SHP77 (cell line): Measurements from ENCODE around the gene COL8A2.
A peak's percentile ranks its signal among the peaks of the same experiment; 100 is the strongest.

Experiments used
- DNase-seq, 2 experiments: peaks; one replicate each; lab custom pipeline; 2025; lab: John Stamatoyannopoulos, UW

COL8A2 gene

DNA sequence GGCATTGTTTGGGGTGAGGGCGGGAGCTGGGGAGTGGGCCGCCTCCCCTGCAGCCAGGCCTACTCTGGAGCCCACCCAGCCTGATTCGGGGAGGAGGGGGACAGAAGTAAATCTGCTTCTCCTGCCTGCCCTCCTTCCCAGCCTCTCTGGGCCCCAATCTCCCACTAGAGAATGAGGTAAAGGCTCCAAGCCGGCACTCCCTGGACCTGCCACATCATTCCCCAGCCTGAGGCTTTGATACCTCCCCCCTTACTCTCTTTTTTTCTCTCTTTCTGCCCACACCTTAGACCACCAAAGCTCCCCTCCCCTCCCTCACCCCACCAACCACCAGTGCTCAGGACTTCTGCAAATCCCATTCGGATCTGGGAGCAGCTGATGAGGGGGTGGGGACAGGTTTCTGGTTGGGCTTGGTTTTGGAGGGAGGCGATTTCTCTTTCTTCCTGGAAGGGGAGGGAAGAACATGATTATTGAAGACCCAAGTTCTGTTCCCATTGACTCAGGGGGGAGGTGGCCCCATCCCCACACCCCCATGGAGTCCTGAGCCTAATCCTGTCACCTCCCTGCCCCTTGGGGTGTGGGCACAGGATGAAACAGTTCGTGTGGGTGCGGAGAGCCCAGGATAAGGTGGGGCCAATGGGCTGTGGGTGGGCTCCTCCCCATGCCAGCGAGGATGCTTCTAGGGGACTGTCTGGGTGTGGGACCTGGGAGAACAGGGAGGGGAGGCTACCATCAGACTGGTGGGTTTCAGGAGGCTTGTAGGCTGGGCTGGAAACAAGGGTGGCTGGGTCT, 32.3 kb upstream of the COL8A2 start:
- peak in 1 of 2 experiments; percentile 30 for DNase-seq

DNA sequence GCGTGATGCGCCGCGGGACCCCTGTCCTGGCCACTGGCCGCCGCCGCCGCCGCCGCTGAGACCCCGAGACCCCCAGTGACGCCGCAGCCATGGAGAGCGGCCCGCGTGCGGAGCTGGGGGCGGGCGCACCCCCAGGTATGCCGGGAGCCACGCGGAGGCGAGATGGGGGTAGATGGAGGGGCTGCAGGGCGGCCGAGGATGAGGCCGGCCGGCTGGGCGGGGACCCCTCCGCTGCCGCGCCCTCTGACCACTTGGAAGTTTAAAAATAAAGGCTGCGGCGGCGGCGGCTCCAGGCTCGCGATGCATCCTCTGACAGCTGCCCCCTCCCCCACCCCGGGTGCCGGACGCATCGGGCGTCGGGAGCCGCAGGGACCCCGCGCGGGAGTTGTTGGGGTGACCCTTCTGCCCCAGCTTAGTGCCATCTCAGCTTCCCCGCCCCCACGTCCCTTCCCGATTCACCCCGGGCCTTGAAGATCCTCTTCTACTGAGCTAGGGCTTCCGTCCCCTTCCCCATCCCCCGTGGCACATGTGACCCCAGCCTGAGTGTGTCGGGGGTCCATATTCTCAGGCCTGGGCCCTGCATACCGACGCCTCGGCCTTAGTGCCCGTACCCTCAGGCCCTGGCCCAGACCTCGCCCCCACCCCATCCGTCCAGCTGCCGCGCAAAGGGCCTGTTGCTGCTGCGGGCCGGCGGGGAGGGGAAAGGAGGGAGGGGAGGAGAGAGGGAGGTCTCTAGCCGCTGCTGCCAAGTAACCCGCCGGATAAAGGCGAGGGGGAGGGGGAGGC, 31.5 kb upstream of the COL8A2 start:
- DNase-seq: peak; percentile 37 to 58

DNA sequence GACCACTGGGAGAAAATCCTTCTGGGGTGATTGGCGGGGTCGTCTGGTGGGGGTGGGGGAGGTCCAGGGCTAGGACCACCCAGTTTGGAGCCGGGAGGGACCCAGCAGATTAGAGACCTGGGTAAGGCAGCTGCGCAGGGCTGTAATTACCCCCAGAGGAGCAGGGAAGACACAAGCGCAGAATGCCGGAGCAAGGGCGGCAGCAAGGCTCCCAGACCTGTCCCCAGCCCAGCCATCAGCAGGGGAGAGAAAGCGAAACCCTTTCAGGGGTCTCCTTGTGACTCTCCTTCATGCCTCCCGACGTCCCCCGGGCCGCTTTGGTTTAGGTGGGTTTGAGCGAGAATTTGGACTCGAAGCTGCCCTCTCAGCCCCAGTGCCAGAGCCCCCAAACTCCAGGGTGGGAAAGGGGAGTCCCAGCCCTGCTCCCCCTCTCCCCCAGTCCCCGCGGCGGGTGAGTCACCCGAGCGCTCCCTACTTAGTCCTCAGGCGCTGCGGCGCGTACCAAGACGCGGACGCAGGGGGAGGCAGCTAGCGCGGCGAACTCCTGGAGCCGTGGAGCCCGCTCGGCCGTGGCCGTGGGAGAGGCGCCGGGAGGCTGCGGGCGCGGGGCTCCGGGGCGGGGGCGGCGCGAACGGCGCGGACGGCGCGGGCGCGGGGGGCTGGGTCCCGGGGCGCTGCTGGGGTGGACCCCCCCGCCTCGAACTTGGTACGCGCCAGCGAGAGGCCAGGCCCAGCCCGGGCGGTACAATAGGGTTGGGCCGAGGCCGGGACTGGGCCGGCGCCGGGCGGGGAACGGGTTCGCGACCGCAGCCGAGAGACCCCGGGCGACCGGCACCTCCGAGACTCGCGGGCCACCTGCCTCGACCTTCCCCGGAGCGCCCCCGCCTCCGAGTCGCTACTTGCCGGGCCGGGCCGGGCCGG, 30.6 kb upstream of the COL8A2 start, which contains the start of gene MAP7D1:
Gene MAP7D1 (plus strand): TSS at position 753 of the 921 bp plus-strand sequence. CDS start 258 bp downstream, outside the sequence.
- peak; percentile 44 to 55 for DNase-seq

DNA sequence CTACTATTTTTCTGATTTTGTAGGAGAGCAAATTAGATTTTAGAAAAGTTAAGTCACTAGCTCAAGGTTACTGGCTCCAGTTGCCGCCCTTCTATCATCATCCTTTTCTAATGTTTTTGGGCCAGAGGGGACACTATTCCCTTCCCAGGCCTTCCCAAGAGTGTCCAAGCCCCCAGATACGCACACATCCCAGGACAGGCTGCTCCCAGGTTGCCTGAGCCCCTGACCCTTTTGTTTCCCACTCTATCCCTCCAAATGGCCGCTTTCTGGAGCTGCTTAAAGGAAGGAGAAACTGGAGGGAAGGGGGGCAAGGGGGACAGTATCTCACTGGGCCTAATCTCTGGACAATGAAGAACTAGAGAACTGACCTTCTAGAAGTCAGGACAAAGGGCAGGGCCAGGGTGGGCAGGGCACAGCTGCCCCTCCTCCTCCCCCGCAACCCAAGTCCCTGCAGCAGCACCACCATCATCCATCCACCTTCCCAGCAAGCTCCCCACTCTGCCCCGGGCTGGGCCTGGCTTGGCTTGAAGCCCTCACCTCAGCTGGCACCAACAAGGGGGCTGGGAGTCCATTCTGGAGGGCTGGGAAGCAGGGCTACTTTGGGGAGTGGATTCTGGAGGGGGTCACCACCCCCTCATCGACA, 29.9 kb upstream of the COL8A2 start:
- DNase-seq: peak in 1 of 2 experiments; percentile 2

DNA sequence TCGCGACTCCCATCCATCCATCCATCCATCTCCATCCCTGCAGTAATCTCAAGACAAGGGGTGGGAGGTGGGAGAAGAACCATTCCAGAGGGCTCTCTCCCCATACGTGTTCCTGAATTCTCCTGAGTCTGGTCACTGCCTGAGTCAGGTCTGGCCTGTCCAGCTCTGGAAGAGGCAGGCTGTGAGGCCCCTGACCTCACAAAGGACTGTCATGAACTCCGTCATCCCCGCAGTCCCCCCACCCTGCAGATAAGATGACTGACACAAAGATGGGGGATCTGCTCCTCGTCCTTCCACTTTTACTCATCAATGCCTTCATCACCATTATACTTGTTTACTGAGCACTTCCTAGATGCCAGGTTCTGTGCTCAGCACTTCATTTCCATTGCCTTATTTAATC, 29.3 kb upstream of the COL8A2 start:
- DNase-seq: no peak

DNA sequence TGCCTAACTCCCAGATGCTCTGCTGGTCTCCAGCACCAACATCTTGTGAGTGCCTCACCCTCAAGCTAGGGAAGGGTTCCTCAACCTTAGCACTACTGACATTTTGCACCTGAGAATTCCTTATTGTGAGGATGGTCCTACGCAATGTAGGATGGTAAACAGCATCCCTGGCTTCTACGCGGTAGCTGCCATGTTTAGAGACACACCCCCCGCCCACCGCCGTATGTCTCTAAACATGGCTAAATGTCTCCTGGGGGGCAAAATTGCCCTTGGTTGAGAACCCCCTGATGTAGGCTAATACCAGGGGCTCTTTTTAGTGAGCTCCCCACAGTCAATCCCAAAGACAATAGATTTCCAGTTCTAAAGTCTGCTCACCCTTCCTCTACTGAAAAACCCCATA, 28.5 kb upstream of the COL8A2 start:
- DNase-seq: no peak

DNA sequence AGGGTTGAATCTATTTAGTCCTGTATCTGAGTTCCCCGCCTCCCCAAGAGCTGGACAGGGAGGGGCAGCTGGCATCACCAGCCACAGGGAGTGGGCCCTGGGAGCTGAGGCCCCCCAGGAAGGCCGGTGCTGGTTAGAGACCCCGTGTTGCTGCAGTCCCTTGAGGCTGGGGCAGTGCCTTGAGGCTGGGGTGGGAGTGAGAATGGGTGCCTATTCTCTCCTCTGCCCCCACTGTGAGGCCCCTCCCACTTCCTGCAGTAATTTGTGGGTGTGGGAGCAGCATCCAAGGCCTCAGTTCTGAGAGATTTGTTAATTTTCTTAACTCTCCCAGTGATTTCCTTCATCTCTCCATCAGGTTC, 26.8 kb upstream of the COL8A2 start:
- no peak for DNase-seq

DNA sequence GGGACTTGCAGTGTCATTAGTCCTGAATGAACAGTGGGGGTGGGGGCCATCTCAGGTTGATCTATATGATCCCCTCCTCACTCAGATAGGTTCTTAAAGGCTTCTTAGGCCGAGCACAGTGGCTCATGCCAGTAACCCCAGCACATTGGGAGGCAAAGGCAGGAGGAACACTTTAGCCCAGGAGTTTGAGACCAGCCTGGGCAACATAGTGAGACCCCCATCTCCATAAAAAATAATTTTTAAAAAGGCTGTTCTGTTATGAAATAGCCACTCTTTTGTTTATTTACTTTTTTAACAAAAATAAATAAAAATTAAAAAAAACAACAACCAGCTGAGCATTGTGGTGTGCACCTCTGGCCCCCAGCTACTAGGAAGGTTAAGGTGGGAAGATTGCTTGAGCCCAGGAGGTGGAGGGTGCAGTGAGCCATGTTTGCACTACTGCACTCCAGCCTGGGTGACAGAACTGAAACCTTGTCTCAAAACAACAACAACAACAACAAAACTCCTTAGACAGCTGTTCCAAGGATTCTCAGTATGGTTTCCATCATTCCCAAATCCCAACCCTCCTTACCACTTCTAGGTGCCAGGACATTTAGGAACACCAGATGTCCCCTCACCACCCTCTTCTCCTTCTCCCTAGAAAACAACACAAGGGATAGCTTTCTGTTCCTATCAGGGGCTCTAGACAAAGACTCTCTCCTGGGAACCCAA, 26.3 kb upstream of the COL8A2 start:
- no peak for DNase-seq

DNA sequence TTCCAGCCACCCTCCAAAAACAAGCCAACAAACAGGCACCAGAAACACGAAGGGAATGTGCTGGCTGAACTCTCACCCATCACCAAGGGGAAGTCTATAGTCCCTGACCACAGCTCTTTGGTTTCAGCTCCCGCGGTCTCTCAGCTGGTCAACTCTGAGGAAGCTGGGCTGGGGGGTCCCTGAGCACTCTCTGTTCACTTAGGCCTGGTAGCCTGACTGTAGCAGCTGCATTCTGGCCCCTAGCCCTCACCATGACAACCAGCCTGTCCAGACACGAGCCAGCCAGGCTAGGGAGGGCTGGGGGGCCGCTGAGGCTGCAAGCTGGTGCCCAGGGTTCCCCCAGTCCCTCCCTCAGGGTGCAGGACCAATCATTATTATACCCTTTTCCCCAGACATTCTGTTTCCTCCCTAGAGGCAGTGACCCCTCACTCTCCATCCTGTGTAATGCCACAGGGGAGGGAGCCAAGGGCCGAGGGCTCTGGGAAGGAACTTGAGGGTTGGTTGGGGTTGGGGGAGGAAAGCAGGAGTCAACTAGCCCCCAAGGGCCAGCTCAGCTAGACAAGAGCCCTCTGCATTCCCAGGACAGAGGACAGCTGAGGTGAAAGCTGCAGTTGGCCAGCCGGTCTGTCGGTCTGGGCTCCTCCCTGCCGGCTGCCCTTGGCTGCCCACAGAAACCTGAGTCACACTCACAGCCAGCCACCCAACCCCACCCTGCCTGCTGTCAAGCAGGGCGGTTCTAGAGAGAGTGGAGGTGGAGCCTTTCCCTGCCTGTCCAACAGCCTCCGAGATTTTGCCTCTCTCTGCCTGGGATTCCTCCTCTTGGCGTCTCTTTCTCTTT, 25.5 kb upstream of the COL8A2 start:
- peak; percentile 90 to 91 for DNase-seq

DNA sequence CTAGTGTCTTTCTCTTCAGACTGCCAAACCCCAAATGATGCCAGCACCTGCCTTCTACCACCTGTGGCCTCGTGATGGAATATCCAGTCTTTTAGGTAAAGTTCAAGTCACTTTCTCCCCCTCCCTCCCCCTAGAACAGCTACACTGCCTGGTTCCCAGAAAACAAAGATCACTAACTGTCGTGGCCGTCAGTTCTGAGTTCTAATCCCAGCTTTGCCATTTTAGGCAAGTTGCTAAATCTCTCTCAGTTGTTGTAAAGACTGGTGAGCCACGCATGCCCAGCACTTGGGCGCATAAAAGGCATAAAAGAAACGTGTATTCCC, 24.9 kb upstream of the COL8A2 start:
- no peak for DNase-seq

DNA sequence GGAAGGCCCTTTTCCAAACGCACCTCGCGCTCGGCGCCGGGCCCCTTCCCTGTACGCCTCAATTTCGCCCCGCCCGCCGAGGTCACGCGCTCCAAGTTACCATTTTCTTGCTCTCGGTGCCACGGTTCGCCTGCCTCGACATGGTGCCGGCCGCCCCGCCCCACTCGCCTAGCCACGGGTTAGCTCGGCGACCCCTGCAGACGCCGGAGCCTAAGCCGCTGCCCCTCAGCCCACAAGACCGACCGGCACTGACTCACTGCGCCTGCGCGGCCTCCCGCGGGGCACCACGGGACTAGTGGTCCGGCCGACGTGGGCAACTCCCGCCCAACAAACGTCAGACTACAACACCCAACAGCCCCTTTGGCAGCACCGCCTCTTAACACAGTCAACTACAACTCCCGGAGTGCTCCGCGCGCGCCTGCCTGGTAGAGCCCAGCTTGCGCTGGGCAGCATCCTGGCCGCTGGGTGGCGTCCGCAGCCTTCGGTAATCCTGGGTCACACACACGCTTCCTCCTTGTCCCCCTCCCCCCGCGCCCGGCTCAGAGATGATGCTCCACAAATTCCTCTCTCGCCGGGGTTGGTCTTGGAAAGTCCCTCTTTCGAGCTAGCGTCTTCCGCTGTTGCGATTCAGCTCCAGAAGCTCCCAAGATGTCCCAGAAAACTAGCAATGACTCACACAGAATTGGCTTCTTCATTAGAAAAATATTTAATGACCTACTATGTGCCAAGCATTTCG, 24.4 kb upstream of the COL8A2 start, which contains the start of gene TRAPPC3:
Gene TRAPPC3 (minus strand): TSS at position 250 of the 736 bp plus-strand sequence. CDS start 108 bp downstream, at position 142.
- DNase-seq: peak; percentile 99

DNA sequence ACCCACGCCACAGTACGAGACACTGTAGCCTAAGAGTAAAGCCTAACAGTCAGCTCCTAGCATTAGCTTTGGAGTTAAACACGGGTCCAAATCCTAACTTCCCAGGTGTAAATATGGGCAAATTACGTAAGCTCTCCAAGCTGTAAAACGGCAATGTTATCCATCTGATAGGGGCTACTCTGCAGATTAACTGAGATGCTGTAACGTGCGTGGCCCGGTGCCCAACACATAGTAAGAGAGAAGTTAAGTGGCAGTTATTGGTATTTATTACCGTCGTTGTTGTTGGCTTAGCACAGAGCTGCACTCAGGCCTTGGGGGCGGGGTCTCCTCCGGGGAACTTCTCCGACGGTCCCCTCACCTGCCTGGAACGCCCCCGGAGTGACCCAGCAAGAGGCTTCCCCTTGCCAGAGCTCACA, 23.8 kb upstream of the COL8A2 start:
- no peak for DNase-seq

DNA sequence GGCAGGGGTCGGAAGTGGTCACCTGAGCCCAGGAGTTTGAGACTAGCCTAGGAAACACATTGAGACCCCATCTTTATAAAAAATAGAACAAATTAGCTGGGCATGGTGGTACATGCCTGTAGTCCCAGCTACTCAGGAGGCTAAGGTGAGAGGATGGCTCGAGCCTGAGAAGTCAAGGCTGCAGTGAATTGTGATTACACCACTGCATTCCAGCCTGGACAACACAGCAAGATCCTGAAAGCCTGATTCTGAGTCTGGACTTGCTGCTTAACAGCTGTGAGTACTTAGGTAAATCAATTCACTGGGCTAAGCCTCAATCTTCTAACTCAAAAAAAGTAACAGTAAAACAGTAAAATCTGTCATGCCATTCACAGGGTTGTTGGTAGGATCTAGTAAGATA, 19.4 kb upstream of the COL8A2 start:
- DNase-seq: no peak

DNA sequence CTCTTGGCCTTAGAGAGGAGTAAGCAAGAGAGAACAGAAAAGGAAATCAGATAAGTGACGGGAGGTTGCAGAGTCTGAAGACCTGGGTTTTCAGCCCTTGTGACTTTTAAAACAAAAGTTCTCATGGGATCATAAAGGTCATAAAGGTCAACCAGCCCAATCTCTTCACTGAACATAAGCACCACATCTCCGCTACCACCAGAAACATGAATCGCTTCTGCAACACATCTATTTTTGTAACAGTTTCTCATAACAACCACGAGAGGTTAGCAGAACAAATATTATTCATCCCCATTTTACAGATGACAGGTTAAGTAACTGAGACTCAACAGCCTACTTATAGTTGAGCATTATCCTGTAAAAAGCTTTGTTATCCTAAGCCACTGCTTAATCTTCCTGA, 18.4 kb upstream of the COL8A2 start:
- no peak for DNase-seq

DNA sequence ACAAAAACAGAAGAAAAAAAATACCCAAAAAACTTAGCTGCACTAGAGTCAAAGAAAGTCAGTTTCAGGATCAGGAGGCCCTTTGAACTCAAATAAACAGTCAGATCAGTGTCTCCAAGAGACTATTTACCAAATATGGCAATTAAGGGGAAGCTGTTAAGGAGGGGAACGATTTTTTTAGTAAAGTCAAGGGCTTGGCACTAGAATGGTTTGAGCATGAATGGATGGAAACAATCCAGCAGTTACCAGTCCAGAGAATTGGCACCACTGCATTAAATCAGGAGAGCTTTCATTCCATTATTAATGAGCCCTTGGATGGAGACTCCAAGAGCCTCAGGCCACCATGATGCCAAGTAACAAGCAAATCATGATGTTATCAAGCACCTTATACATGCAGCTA, 17.1 kb upstream of the COL8A2 start:
- DNase-seq: no peak

DNA sequence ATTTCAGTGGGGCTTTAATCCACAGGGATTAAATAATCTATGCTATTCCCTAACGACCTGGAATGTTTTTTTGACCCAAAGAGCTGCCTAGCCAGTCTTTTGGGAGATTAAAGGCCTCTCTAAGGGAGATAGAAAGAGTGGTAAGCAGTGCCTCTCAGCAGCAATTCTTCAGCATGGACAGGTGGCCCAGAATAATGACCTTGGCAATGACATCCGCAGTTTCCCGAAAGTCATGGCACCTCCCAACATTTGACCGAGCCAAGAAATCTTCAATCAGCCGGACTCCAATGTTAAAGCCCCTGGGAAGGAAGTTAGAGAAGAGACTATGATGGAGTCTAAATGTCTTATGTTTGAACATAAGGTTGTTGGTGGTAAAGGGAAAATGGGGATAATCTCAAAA, 14.5 kb upstream of the COL8A2 start:
- no peak for DNase-seq

DNA sequence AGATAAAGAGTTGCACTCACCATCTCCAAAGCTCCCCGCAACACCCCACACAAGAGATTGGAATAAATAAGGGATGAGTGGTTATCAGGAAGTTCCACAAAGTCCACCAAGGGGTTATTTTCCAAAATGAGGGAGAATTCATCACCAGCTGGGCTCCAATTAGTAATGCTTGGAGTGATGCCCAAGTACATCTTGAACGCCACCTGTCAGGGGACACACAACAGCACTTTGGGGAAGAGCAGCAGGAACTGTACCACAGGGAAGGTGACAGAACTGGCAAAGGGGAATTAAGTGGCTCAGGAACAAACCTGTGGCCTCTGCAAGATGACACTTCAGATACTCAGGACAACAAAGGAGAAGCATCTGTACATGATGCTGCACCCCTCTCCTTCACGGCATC, 12.8 kb upstream of the COL8A2 start:
- no peak for DNase-seq

DNA sequence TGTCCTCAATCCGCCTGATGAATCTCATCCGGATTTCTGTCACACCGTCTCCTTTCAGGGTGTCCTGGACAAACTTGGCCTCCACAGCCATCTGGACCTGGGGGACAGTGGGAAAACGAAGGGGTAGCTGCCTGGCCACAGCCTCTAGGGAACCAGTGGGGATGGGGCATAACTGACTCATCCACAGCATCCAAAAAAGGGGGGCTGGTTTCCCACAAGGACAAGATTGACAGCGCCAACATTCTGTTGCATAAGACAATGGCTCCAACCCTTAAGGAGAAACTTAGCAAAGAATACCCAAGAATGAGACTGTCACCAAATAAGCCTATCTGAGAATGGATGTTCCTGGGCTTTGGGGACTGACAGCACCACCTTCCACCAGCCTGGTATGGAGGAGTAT, 12.2 kb upstream of the COL8A2 start:
- DNase-seq: no peak

DNA sequence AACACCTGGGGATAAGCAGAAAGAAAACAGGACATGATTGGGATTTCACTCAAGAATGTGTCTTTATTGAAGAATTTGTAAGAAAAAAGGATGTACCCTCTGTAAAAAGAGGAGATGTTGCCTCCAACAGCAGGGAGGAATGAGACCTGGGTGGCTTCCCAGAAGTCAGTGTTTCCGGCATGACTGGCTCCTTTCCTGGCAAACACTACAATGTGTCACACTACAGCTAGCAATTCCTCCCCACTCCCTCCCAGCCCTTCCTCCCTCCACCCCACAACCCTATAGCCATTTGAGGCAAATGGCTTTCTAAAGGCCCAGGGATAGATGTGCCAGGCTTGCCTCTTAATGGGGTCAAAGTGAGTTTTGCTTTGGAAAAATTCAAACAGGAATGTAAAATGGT, 11.5 kb upstream of the COL8A2 start:
- no peak for DNase-seq

DNA sequence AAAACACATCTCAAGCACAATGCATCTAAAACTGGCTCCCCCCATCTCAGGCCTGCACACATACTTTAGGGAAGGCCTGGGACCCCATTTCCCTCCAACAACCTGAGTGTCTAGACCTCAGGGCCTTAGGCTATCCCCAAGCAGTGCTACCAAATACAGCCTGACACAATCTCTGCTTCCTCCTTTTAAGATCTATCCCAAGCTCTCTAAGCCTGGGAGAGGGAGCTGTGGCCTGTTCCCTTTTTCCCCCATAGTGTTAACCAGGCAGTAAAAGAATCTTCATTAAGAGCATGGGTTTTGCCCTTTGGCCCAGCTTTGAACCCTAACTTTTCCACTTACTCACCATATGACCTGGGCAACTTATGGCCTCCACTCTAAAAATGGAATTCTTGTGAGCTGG, 10.8 kb upstream of the COL8A2 start:
- DNase-seq: no peak
